Measurements from ENCODE around the gene ITIH6.

- TF ChIP-seq ZNF777 (tag by site-specific recombination; IDR thresholded peaks at IDR 0.05; ENCODE audit: borderline replicate concordance) (no peak), ZNF2 (tag by site-specific recombination; IDR thresholded peaks at IDR 0.05) (no peak), PRDM10 (tag by site-specific recombination; IDR thresholded peaks at IDR 0.05) (no peak), ZNF707 (tag by site-specific recombination; IDR thresholded peaks at IDR 0.05) (no peak), KLF1 (tag by site-specific recombination; IDR thresholded peaks at IDR 0.05) (no peak), CTCF (tag by site-specific recombination; IDR thresholded peaks at IDR 0.05) (no peak)
These were observed 28.5 kb upstream of the ITIH6 start for GRCh38 chrX:54826598-54826997.

Measured in HEK293 (cell line).